PC-9 (cell line): ENCODE measurements around the gene ARHGAP42. TPM values are rescaled to one million over a fixed set of nuclear protein-coding genes. Genes with fewer than 3 reads are reported as not detected.

Experiments used
- BruUV-seq: library from RNA; stranded (reverse); fragments of 400-500 nt; replicated peaks from 2 replicates; lab custom pipeline; 2021; lab: Mats Ljungman, UMichigan
- CTCF ChIA-PET: fragments of 300-600 bp; sonication (Branson Sonifier 250); formaldehyde crosslinking; loops from one replicate; lab custom pipeline; 2022; ENCODE audit warnings: antibody characterized with exemption; lab: Charles Lee
- POLR2A ChIA-PET: fragments of 300-600 bp; sonication (Branson Sonifier 250); formaldehyde crosslinking; loops from one replicate; lab custom pipeline; 2022; ENCODE audit warnings: antibody characterized with exemption; ENCODE audit not compliant: unreplicated experiment; lab: Charles Lee
- DNase-seq, 2 experiments: peaks; one replicate each; pipeline versions ENCODE4 v3.0.0 to v3.0.0-alpha.2; 2015 to 2022; ENCODE audit warnings: mixed read lengths in 1 of 2
- H2AFZ ChIP-seq: fragments of 200-600 bp; sonication (generic); 2 replicates; pipeline ENCODE4 v1.8.1; 2017; ENCODE audit warnings: antibody characterized with exemption
- H3F3A ChIP-seq: fragments of 200-600 bp; sonication (generic); 2 replicates; pipeline ENCODE4 v1.8.1; 2017; ENCODE audit warnings: antibody characterized with exemption, mild to moderate bottlenecking, low read depth; ENCODE audit not compliant: insufficient read depth
- H3K27ac ChIP-seq: fragments of 200-600 bp; sonication (generic); 2 replicates; pipeline ENCODE4 v1.6.1; 2016; ENCODE audit warnings: mixed run types
- H3K27me3 ChIP-seq: fragments of 200-600 bp; sonication (generic); 2 replicates; pipeline ENCODE4 v1.6.1; 2016; ENCODE audit warnings: low read depth, mixed run types; ENCODE audit not compliant: insufficient read depth
- H3K36me3 ChIP-seq: fragments of 200-600 bp; sonication (generic); 2 replicates; pipeline ENCODE4 v1.6.1; 2016; ENCODE audit warnings: low read depth, mixed run types
- H3K4me1 ChIP-seq: fragments of 200-600 bp; sonication (generic); replicated peaks from 2 replicates; pipeline ENCODE4 v1.6.1; 2016; ENCODE audit warnings: mixed run types; ENCODE audit not compliant: insufficient read depth
- H3K4me2 ChIP-seq: fragments of 200-600 bp; sonication (generic); 2 replicates; pipeline ENCODE4 v1.6.1; 2017; ENCODE audit warnings: mixed run types
- H3K4me3 ChIP-seq: fragments of 200-600 bp; sonication (generic); 2 replicates; pipeline ENCODE4 v1.6.1; 2016; ENCODE audit warnings: mixed run types
- H3K79me2 ChIP-seq: fragments of 200-600 bp; sonication (generic); 2 replicates; pipeline ENCODE4 v1.6.1; 2017; ENCODE audit warnings: low read depth, mixed run types
- H3K9me2 ChIP-seq: fragments of 200-600 bp; sonication (generic); 2 replicates; pipeline ENCODE4 v1.8.1; 2017; ENCODE audit warnings: mild to moderate bottlenecking; ENCODE audit not compliant: insufficient read depth
- H3K9me3 ChIP-seq: fragments of 200-600 bp; sonication (generic); 2 replicates; pipeline ENCODE4 v1.8.1; 2016; ENCODE audit warnings: low read depth; ENCODE audit not compliant: insufficient read depth
- H4K20me1 ChIP-seq: fragments of 200-600 bp; sonication (generic); 2 replicates; pipeline ENCODE4 v1.8.1; 2017; ENCODE audit not compliant: insufficient read depth
- EZH2 ChIP-seq: fragments of 200-600 bp; sonication (generic); IDR thresholded peaks from 2 replicates; pipeline ENCODE4 v1.8.0; 2017; ENCODE audit warnings: antibody characterized with exemption, low read depth
- intact Hi-C: fragments of 100-400 bp; cut with micrococcal nuclease; formaldehyde crosslinking; loops from one replicate; pipeline ENCODE4 v1.10.0; 2022; ENCODE audit not compliant: unreplicated experiment
- total RNA-seq: library from RNA; stranded (reverse); gene quantifications from 2 replicates; pipeline ENCODE4 v1.2.3, GENCODE V29; 2021
- TF ChIP-seq, protein P1 (sequence below): fragments of 200-600 bp; sonication (generic); conservative IDR thresholded peaks from 2 replicates; pipeline ENCODE4 v1.6.1; 2017; ENCODE audit warnings: mixed run types, antibody characterized with exemption, mild to moderate bottlenecking, moderate library complexity

ARHGAP42 gene
- total RNA-seq, 1 experiment from 2014 or later, result 12.8 TPM

DNA sequence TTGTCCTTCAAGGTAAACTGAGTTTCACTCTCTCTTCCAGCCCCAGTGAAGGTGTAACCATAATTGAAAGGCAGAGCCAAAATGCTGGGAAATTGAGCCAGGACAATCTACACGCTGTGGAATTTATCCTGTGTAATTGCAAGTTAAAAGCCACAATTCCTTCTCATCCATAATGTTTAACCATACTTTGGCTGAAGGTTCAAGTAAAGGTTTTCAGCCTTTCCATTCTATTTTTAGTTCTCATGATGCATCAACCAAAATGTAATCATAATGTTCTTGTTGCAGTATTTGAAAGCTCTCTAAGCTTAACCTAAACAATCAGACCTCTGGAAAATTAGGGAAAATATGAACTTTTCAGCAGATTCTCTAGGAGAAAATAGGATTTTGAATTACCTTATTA, 14.0 kb upstream of the ARHGAP42 start:
- ChIA-PET POLR2A (no interaction called here), CTCF (interaction anchor here (0.6 kb wide), 1 partner anchor 10 kb away, joined by 3 read pairs; no protein-coding TSS in a partner anchor)
- no TSS peak for BruUV-seq
- H3F3A ChIP-seq, result no peaks in the 10 kb centered on the region
- no peaks in the 10 kb centered on the region for H3K79me2 ChIP-seq
- no peaks in the 10 kb centered on the region for H3K9me2 ChIP-seq
- no peak overlapping the region for H2AFZ ChIP-seq
- DNase-seq, result no peak
- no peaks in the 10 kb centered on the region for H3K9me3 ChIP-seq
- H3K36me3 ChIP-seq, result no peaks in the 10 kb centered on the region
- no peaks in the 10 kb centered on the region for H3K27me3 ChIP-seq
- intact Hi-C loops, result no loop called here
- no peaks in the 10 kb centered on the region for H4K20me1 ChIP-seq
- H3K4me2 ChIP-seq, result no peak overlapping the region
- TF ChIP-seq, protein P1, sequence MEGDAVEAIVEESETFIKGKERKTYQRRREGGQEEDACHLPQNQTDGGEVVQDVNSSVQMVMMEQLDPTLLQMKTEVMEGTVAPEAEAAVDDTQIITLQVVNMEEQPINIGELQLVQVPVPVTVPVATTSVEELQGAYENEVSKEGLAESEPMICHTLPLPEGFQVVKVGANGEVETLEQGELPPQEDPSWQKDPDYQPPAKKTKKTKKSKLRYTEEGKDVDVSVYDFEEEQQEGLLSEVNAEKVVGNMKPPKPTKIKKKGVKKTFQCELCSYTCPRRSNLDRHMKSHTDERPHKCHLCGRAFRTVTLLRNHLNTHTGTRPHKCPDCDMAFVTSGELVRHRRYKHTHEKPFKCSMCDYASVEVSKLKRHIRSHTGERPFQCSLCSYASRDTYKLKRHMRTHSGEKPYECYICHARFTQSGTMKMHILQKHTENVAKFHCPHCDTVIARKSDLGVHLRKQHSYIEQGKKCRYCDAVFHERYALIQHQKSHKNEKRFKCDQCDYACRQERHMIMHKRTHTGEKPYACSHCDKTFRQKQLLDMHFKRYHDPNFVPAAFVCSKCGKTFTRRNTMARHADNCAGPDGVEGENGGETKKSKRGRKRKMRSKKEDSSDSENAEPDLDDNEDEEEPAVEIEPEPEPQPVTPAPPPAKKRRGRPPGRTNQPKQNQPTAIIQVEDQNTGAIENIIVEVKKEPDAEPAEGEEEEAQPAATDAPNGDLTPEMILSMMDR, result no peak
- no peak for TF ChIP-seq EZH2
- peaks cover 10% of the 10 kb centered on the region for H3K4me1 ChIP-seq
- H3K4me3 ChIP-seq, result no peak overlapping the region
- H3K27ac ChIP-seq, result no peak overlapping the region

DNA sequence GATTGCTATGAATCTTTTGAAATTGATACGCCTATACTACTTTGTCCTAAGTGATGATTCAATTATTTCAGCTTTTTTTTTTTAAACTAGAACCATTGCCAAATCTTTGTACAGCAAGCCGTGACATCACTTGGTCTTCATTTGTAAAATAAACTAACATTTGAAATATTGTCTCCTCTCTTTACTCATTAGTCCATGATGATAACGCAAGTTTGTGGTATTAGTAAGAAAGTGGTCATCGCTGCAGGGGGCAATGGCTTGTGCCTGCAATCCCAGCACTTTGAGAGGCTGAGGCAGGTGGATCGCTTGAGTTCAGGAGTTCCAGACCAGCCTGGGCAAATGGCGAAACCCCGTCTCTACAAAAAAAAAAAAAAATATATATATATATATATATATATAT, 12.9 kb upstream of the ARHGAP42 start:
- CTCF ChIA-PET, result interaction anchor here (0.6 kb wide), 1 partner anchor 147 kb away, joined by 11 read pairs; no protein-coding TSS in a partner anchor
- no peaks in the 10 kb centered on the region for H3K27me3 ChIP-seq
- no peaks in the 10 kb centered on the region for H3F3A ChIP-seq
- H3K27ac ChIP-seq, result no peak overlapping the region
- no TSS peak for BruUV-seq
- H2AFZ ChIP-seq, result no peak overlapping the region
- H3K79me2 ChIP-seq, result no peaks in the 10 kb centered on the region
- H3K36me3 ChIP-seq, result no peaks in the 10 kb centered on the region
- TF ChIP-seq, protein P1, result no peak
- no peak for TF ChIP-seq EZH2
- H3K4me2 ChIP-seq, result no peak overlapping the region
- no peaks in the 10 kb centered on the region for H4K20me1 ChIP-seq
- POLR2A ChIA-PET, result no interaction called here
- H3K9me2 ChIP-seq, result no peaks in the 10 kb centered on the region
- DNase-seq, result no peak
- intact Hi-C loops, result no loop called here
- no peak overlapping the region for H3K4me3 ChIP-seq
- H3K9me3 ChIP-seq, result no peaks in the 10 kb centered on the region
- H3K4me1 ChIP-seq, result peaks cover 10% of the 10 kb centered on the region

DNA sequence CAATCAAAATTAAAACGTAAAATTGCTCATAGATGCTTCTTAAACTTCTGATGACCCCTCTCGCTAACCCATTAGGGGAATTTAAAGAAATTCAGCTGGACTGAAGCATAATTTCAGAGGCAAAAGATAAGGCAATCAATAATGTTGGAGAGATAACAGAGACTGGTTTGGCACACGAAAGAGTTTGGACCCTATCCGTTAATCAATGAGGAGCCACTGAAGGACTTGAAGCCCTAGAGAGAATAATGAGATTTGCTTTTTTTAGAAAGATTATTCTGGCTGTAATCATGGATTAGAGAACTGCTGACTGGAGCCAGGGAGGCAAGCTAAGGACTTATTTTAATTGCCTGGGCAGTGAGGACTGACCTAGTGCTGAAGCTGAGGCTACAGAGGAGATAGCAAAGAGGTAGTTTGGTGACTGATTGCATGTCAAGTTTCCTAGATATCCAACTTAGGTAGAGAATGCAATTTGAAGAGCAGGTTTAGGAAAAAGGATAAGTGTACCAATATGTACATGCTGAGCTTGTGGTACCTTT, 11.9 kb upstream of the ARHGAP42 start:
- CTCF ChIA-PET, result no interaction called here
- BruUV-seq, result no TSS peak
- H3K79me2 ChIP-seq, result no peaks in the 10 kb centered on the region

More for the DNA sequence above, 11.9 kb upstream of the ARHGAP42 start:
- H3K27ac ChIP-seq, result no peak overlapping the region
- H3K9me2 ChIP-seq, result no peaks in the 10 kb centered on the region
- no peaks in the 10 kb centered on the region for H3F3A ChIP-seq
- TF ChIP-seq, protein P1, result no peak
- no peak for TF ChIP-seq EZH2
- no peaks in the 10 kb centered on the region for H3K27me3 ChIP-seq
- H3K4me3 ChIP-seq, result no peak overlapping the region
- no peak overlapping the region for H3K4me2 ChIP-seq
- no peaks in the 10 kb centered on the region for H4K20me1 ChIP-seq
- no peaks in the 10 kb centered on the region; the same call in 1 of the 2 replicates for H3K9me3 ChIP-seq
- no peaks in the 10 kb centered on the region for H3K36me3 ChIP-seq
- DNase-seq, result no peak
- H2AFZ ChIP-seq, result no peak overlapping the region
- peaks cover 10% of the 10 kb centered on the region for H3K4me1 ChIP-seq
- intact Hi-C loops, result no loop called here
- POLR2A ChIA-PET, result no interaction called here
